PC-3 (cell line): ENCODE data around the gene NUDT7. TPM values are rescaled to one million over a fixed set of nuclear protein-coding genes. Genes with fewer than 3 reads are reported as not detected.

ENCODE experiments used
- total RNA-seq: library from RNA; depleted of rRNA; stranded (reverse); fragments of >200 nt; gene quantifications from 2 replicates; pipeline ENCODE4 v1.2.3, GENCODE V29; 2014; rRNA removed

The NUDT7 gene
- total RNA-seq, 1 experiment from 2014 or later = not detected

Other genes starting within 250 kb of the NUDT7 start
- 0.29 and 0.47 TPM in 2 replicates for gene VAT1L, start 66.0 kb downstream of the NUDT7 start, total RNA-seq